ENCODE results near the gene FER. TPM values are rescaled to one million over a fixed set of nuclear protein-coding genes. Genes with fewer than 3 reads are reported as not detected.

FER gene
- total RNA-seq, 1 donor from 2014 or later: 30.7 TPM

- peaks cover 2% of the 10 kb centered on the region for H3K4me1 Mint-ChIP-seq (ENCODE audit: unreplicated experiment)
- no peaks in the 10 kb centered on the region for H3K36me3 Mint-ChIP-seq (ENCODE audit: low read depth, unreplicated experiment)
- no peaks in the 10 kb centered on the region for H3K27me3 Mint-ChIP-seq (ENCODE audit: unreplicated experiment)
- H3K4me3 Mint-ChIP-seq (ENCODE audit: unreplicated experiment): no peak overlapping the region
- no peak overlapping the region for H3K27ac Mint-ChIP-seq (ENCODE audit: unreplicated experiment)
- DNase-seq (ENCODE audit: low spot score): no peak
- TF ChIP-seq, protein P1, sequence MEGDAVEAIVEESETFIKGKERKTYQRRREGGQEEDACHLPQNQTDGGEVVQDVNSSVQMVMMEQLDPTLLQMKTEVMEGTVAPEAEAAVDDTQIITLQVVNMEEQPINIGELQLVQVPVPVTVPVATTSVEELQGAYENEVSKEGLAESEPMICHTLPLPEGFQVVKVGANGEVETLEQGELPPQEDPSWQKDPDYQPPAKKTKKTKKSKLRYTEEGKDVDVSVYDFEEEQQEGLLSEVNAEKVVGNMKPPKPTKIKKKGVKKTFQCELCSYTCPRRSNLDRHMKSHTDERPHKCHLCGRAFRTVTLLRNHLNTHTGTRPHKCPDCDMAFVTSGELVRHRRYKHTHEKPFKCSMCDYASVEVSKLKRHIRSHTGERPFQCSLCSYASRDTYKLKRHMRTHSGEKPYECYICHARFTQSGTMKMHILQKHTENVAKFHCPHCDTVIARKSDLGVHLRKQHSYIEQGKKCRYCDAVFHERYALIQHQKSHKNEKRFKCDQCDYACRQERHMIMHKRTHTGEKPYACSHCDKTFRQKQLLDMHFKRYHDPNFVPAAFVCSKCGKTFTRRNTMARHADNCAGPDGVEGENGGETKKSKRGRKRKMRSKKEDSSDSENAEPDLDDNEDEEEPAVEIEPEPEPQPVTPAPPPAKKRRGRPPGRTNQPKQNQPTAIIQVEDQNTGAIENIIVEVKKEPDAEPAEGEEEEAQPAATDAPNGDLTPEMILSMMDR (IDR thresholded peaks at IDR 0.05; ENCODE audit: unreplicated experiment): no peak
- no peaks in the 10 kb centered on the region for H3K9me3 Mint-ChIP-seq (ENCODE audit: unreplicated experiment)
Measured at GRCh38 chr5:108925073-108925472, 177.4 kb downstream of the FER start.

- TF ChIP-seq, protein P1 (IDR thresholded peaks at IDR 0.05; ENCODE audit: unreplicated experiment): no peak
Measured at GRCh38 chr5:108930107-108930506, 182.4 kb downstream of the FER start.

GRCh38 chr5:108935611-108936010, 187.9 kb downstream of the FER start:
- Mint-ChIP-seq H3K9me3 (ENCODE audit: unreplicated experiment) (no peaks in the 10 kb centered on the region), H3K27ac (ENCODE audit: unreplicated experiment) (no peak overlapping the region), H3K4me1 (ENCODE audit: unreplicated experiment) (no peaks in the 10 kb centered on the region), H3K4me3 (ENCODE audit: unreplicated experiment) (no peak overlapping the region), H3K27me3 (ENCODE audit: unreplicated experiment) (peaks cover 2% of the 10 kb centered on the region), H3K36me3 (ENCODE audit: low read depth, unreplicated experiment) (peaks cover 10% of the 10 kb centered on the region)
- TF ChIP-seq, protein P1 (IDR thresholded peaks at IDR 0.05; ENCODE audit: unreplicated experiment): no peak
- DNase-seq (ENCODE audit: low spot score): no peak

More at GRCh38 chr5:108930107-108930506, 182.4 kb downstream of the FER start:
- Mint-ChIP-seq H3K9me3 (ENCODE audit: unreplicated experiment) (no peaks in the 10 kb centered on the region), H3K4me1 (ENCODE audit: unreplicated experiment) (no peaks in the 10 kb centered on the region), H3K36me3 (ENCODE audit: low read depth, unreplicated experiment) (peaks cover 12% of the 10 kb centered on the region), H3K4me3 (ENCODE audit: unreplicated experiment) (no peak overlapping the region), H3K27ac (ENCODE audit: unreplicated experiment) (no peak overlapping the region), H3K27me3 (ENCODE audit: unreplicated experiment) (no peaks in the 10 kb centered on the region)
- DNase-seq (ENCODE audit: low spot score): no peak

DNA sequence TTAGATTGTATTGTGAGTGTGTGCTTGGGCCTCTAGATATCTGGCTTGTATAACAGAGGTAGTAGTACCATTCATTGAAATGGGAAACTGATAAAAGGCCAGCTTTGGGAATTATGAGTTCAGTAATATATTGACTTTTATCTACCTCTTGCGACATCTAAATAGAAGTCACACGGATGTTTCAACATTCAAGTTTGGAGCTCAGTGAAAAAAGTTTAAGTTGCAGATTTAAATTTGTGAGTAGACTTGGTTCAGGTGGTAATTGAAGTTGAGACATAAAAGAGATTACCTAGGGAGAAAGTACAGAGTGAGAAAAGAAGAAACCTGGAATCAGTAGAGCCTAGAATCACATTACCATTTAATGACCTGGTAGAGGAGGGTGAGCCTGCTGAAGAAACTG, 189.5 kb downstream of the FER start:
- Mint-ChIP-seq H3K4me1 (ENCODE audit: unreplicated experiment) (no peaks in the 10 kb centered on the region), H3K27ac (ENCODE audit: unreplicated experiment) (no peak overlapping the region), H3K4me3 (ENCODE audit: unreplicated experiment) (no peak overlapping the region), H3K27me3 (ENCODE audit: unreplicated experiment) (peaks cover 2% of the 10 kb centered on the region), H3K9me3 (ENCODE audit: unreplicated experiment) (no peaks in the 10 kb centered on the region), H3K36me3 (ENCODE audit: low read depth, unreplicated experiment) (peaks cover under 1% of the 10 kb centered on the region)
- TF ChIP-seq, protein P1 (IDR thresholded peaks at IDR 0.05; ENCODE audit: unreplicated experiment): no peak
- DNase-seq (ENCODE audit: low spot score): no peak

DNA sequence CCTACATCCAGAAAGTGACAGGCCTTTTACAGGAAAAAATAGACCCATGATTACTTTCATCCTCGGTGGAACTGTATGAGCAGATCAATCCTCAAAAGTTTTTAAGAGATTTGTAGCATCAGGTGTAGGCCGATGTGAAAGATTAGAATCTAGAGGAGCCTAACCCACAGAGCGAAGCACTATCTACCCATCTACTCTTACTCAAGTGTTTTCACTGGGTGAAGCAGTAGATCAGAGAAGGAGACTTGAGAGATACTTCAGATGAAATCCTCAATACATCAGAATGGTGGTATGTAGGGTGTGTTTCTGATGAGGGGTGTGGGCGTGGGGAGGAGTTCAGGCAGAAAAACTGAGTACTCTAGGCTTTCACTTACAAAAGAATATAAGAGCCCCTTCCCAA, 192.8 kb downstream of the FER start:
- Mint-ChIP-seq H3K4me1 (ENCODE audit: unreplicated experiment) (no peaks in the 10 kb centered on the region), H3K27me3 (ENCODE audit: unreplicated experiment) (peaks cover 2% of the 10 kb centered on the region), H3K27ac (ENCODE audit: unreplicated experiment) (no peak overlapping the region), H3K9me3 (ENCODE audit: unreplicated experiment) (no peaks in the 10 kb centered on the region), H3K4me3 (ENCODE audit: unreplicated experiment) (no peak overlapping the region), H3K36me3 (ENCODE audit: low read depth, unreplicated experiment) (no peaks in the 10 kb centered on the region)
- DNase-seq (ENCODE audit: low spot score): no peak
- TF ChIP-seq, protein P1 (IDR thresholded peaks at IDR 0.05; ENCODE audit: unreplicated experiment): no peak
